IMR-90 (cell line): ENCODE data around the gene GNAS. TPM values are rescaled to one million over a fixed set of nuclear protein-coding genes. Genes with fewer than 3 reads are reported as not detected.

Experiments
- ATAC-seq: fragments of 200-7000 bp; cut with Tn5 transposase; 2 replicates; pipeline ENCODE4 v1.9.1; 2020; ENCODE audit warnings: low read depth, mild to moderate bottlenecking, moderate library complexity
- BruUV-seq: library from RNA; stranded (reverse); fragments of 400-500 nt; replicated peaks from 2 replicates; lab custom pipeline; 2021; lab: Mats Ljungman, UMichigan
- CTCF ChIA-PET: fragments of 300-600 bp; formaldehyde crosslinking; extraction: SDS; loops from one replicate; lab custom pipeline; 2021; ENCODE audit warnings: antibody characterized with exemption; lab: Yijun Ruan, JAX
- POLR2A ChIA-PET: fragments of 300-600 bp; sonication (Branson Sonifier 250); formaldehyde crosslinking; loops from one replicate; lab custom pipeline; 2022; ENCODE audit warnings: antibody characterized with exemption; ENCODE audit not compliant: unreplicated experiment; lab: Charles Lee
- DNase-seq: peaks from one replicate; pipeline ENCODE4 v3.0.0; 2013
- H2AFZ ChIP-seq: replicated peaks from 2 replicates; pipeline ENCODE3; 2013; ENCODE audit warnings: low read length, mild to moderate bottlenecking; ENCODE audit not compliant: poor library complexity
- H2AK5ac ChIP-seq: 2 replicates; pipeline ENCODE4 v1.6.1; 2013; ENCODE audit warnings: low read depth, low read length, inconsistent platforms
- H2AK9ac ChIP-seq: replicated peaks from 2 replicates; pipeline ENCODE3; 2013; ENCODE audit warnings: mild to moderate bottlenecking, low read depth, low read length, moderate library complexity; ENCODE audit not compliant: poor library complexity
- H2BK120ac ChIP-seq: 2 replicates; pipeline ENCODE4 v1.6.1; 2013; ENCODE audit warnings: low read depth, low read length, inconsistent platforms
- H2BK15ac ChIP-seq: 3 replicates; pipeline ENCODE4 v1.6.1; 2013; ENCODE audit warnings: low read depth, low read length, inconsistent platforms
- H2BK20ac ChIP-seq: 2 replicates; pipeline ENCODE4 v1.6.1; 2013; ENCODE audit warnings: low read depth, mild to moderate bottlenecking, inconsistent platforms, low read length, moderate library complexity
- H2BK5ac ChIP-seq: 2 replicates; pipeline ENCODE4 v1.6.1; 2013; ENCODE audit warnings: mild to moderate bottlenecking, low read depth, low read length, inconsistent platforms; ENCODE audit not compliant: poor library complexity, severe bottlenecking
- H3K14ac ChIP-seq: replicated peaks from 2 replicates; pipeline ENCODE4 v1.6.1; 2013; ENCODE audit warnings: low read depth, low read length, inconsistent platforms
- H3K18ac ChIP-seq: 2 replicates; pipeline ENCODE4 v1.6.1; 2013; ENCODE audit warnings: low read depth, low read length, control low read depth
- H3K23ac ChIP-seq: 2 replicates; pipeline ENCODE4 v1.6.1; 2013; ENCODE audit warnings: low read depth, low read length, inconsistent platforms
- H3K27ac ChIP-seq: 2 replicates; pipeline ENCODE4 v1.5.1; 2013; ENCODE audit warnings: mild to moderate bottlenecking, control low read depth, low read length; ENCODE audit not compliant: insufficient read depth
- H3K27me3 ChIP-seq: 2 replicates; pipeline ENCODE4 v1.6.1; 2013; ENCODE audit warnings: low read length; ENCODE audit not compliant: control insufficient read depth, insufficient read depth
- H3K36me3 ChIP-seq: 2 replicates; pipeline ENCODE4 v1.6.1; 2013; ENCODE audit warnings: low read length, mixed read lengths; ENCODE audit not compliant: control insufficient read depth, insufficient read depth
- H3K4ac ChIP-seq: 2 replicates; pipeline ENCODE4 v1.6.1; 2013; ENCODE audit warnings: low read depth, low read length, inconsistent platforms
- H3K4me1 ChIP-seq: 2 replicates; pipeline ENCODE4 v1.6.1; 2013; ENCODE audit warnings: low read length, mixed read lengths; ENCODE audit not compliant: control insufficient read depth, insufficient read depth
- H3K4me2 ChIP-seq: 2 replicates; pipeline ENCODE4 v1.6.1; 2013; ENCODE audit warnings: low read depth, mild to moderate bottlenecking, control low read depth, low read length, moderate library complexity
- H3K4me3 ChIP-seq: 2 replicates; pipeline ENCODE4 v1.5.1; 2013; ENCODE audit warnings: low read depth, mild to moderate bottlenecking, control low read depth, low read length, moderate library complexity; ENCODE audit not compliant: insufficient read depth
- H3K56ac ChIP-seq: 2 replicates; pipeline ENCODE4 v1.6.1; 2013; ENCODE audit warnings: low read length, inconsistent platforms; ENCODE audit not compliant: insufficient read depth; ENCODE audit errors: extremely low read depth
- H3K79me1 ChIP-seq, 2 experiments: 2 replicates each; pipeline ENCODE4 v1.6.1; 2013; ENCODE audit warnings: low read length in 2 of 2, inconsistent platforms in 1 of 2, low read depth in 1 of 2
- H3K9ac ChIP-seq: 2 replicates; pipeline ENCODE4 v1.6.1; 2013; ENCODE audit warnings: low read depth, low read length, control low read depth
- H3K9me1 ChIP-seq: 2 replicates; pipeline ENCODE4 v1.6.1; 2013; ENCODE audit warnings: low read length, inconsistent platforms; ENCODE audit not compliant: insufficient read depth
- H3K9me3 ChIP-seq: 2 replicates; pipeline ENCODE4 v1.6.1; 2013; ENCODE audit warnings: low read length; ENCODE audit not compliant: control insufficient read depth, insufficient read depth
- H4K20me1 ChIP-seq: 2 replicates; pipeline ENCODE4 v1.6.1; 2013; ENCODE audit warnings: low read length, inconsistent platforms; ENCODE audit not compliant: insufficient read depth
- H4K5ac ChIP-seq: 2 replicates; pipeline ENCODE4 v1.6.1; 2013; ENCODE audit warnings: mild to moderate bottlenecking, low read depth, low read length, control low read depth
- H4K8ac ChIP-seq, 2 experiments: 2 replicates each; pipeline ENCODE4 v1.6.1; 2013; ENCODE audit warnings: low read depth in 2 of 2, low read length in 2 of 2, control low read depth in 1 of 2, inconsistent platforms in 1 of 2
- H4K91ac ChIP-seq: 2 replicates; pipeline ENCODE4 v1.6.1; 2013; ENCODE audit warnings: low read depth, low read length, inconsistent platforms; ENCODE audit not compliant: insufficient read depth
- CEBPB ChIP-seq: IDR thresholded peaks from 2 replicates; pipeline ENCODE4 v1.6.1; 2012; ENCODE audit warnings: low read depth, low read length, improper control_type of control experiment
- USF2 ChIP-seq: fragments of 150-350 bp; IDR thresholded peaks from 2 replicates; pipeline ENCODE4 v1.6.1; 2017; ENCODE audit warnings: mild to moderate bottlenecking, antibody characterized with exemption, low read length, low read depth
- WGBS, 2 experiments: methylation state at CpG; one replicate each; pipeline versions ENCODE4 v1.1.5 to v1.1.7; 2013; ENCODE audit warnings: missing lambda C conversion rate in 2 of 2; ENCODE audit not compliant: insufficient read length in 1 of 2; ENCODE audit errors: extremely low coverage in 2 of 2; 5-methylcytosine and 5-hydroxymethylcytosine counted together
- dilution Hi-C: fragments of 300-500 bp; cut with HindIII; formaldehyde crosslinking; loops from one replicate; pipeline ENCODE4 v1.14.3; 2018; ENCODE audit warnings: low sequenced_read_pairs; ENCODE audit not compliant: unreplicated experiment
- in situ Hi-C: fragments of 300-500 bp; cut with MboI; formaldehyde crosslinking; loops from 3 replicates; pipeline ENCODE4 v1.14.3; 2019; ENCODE audit warnings: low sequenced_read_pairs, inconsistent platforms, mixed read lengths
- intact Hi-C: fragments of 100-400 bp; cut with micrococcal nuclease; formaldehyde crosslinking; loops from 2 replicates; pipeline ENCODE4 v1.10.0; 2022
- polyA plus RNA-seq, 3 experiments: library from polyadenylated mRNA; depleted of rRNA; stranded (reverse); fragments of >200 nt; gene quantifications; 2 replicates each; pipeline ENCODE4 v1.2.3, GENCODE V29; 2012; ENCODE audit warnings: low replicate concordance in 1 of 3
- total RNA-seq: library from RNA; depleted of rRNA; stranded (reverse); fragments of >200 nt; gene quantifications from 2 replicates; pipeline ENCODE4 v1.2.3, GENCODE V29; 2012

Gene GNAS
- total and polyA plus RNA-seq, 2 of the 4 experiments (the other 2 are of a cell fraction), result 397 to 1,356 TPM

- dilution Hi-C loops, result no loop called here
- Histone ChIP-seq H4K91ac (no peak overlapping the region), H2AK5ac (peak overlapping the region; percentile 58; the same call in 1 of the 2 replicates), H3K4me2 (no peak overlapping the region), H3K14ac (no peak overlapping the region), H2AK9ac (peak overlapping the region; percentile 70), H2AFZ (no peak overlapping the region), H4K20me1 (peaks cover 86% of the 10 kb centered on the region), H3K27me3 (no peaks in the 10 kb centered on the region), H2BK120ac (no peak overlapping the region), H3K4ac (no peak overlapping the region), H3K36me3 (peaks cover 54% of the 10 kb centered on the region), H3K56ac (no peak overlapping the region), H2BK5ac (no peak overlapping the region), H3K23ac (peak overlapping the region; percentile 53; the same call in 1 of the 2 replicates), H4K5ac (no peak overlapping the region), H3K79me1 (peaks cover 34 to 78% of the 10 kb centered on the region in 2 experiments), H3K27ac (no peak overlapping the region), H3K9ac (no peak overlapping the region), H3K18ac (no peak overlapping the region), H3K9me1 (peaks cover 26% of the 10 kb centered on the region), H2BK20ac (no peak overlapping the region), H3K9me3 (no peaks in the 10 kb centered on the region), H3K4me1 (peaks cover 12% of the 10 kb centered on the region), H3K4me3 (no peak overlapping the region), H4K8ac (no peak overlapping the region), H2BK15ac (no peak overlapping the region)
- no peak for ATAC-seq
- ChIA-PET POLR2A (no interaction called here), CTCF (no interaction called here)
- intact Hi-C loops, result loop anchor here (5.0 kb wide), 1 partner anchor 76 kb away; the partner anchor contains the start of gene NELFCD
- no peak for DNase-seq
- no CpG with 5 or more reads among the region's 5 CpGs for WGBS, 2 experiments
- in situ Hi-C loops, result loop anchor here (5.0 to 10.0 kb wide), 2 partner anchors 76 to 119 kb away; partner anchors contain the start of gene NELFCD
- BruUV-seq, result no TSS peak
- no peak for TF ChIP-seq USF2
- TF ChIP-seq CEBPB, result peak; percentile 50; the same call in 1 of the 2 replicates
Observed at GRCh38 chr20:58906111-58906510, 53.6 kb downstream of the GNAS start.
